Activated CD8-positive, alpha-beta memory T cell treated with anti-CD3 and anti-CD28 coated beads, Interleukin-2, amount 50 U/mL, for 1 hour (primary cell): ENCODE data around the gene ZNF136.

ENCODE experiments used
- DNase-seq: peaks from one replicate; pipeline ENCODE4 v3.0.0-alpha.2; 2020; ENCODE audit errors: extremely low read depth

ZNF136 gene

GRCh38 chr19:12194827-12195731 lies 32.2 kb downstream of the ZNF136 start:
- DNase-seq: peak; percentile 29

- DNase-seq: no peak
Measured at GRCh38 chr19:12198136-12198535, 35.2 kb downstream of the ZNF136 start.

GRCh38 chr19:12199757-12200419 lies 37.0 kb downstream of the ZNF136 start:
- DNase-seq: no peak

- DNase-seq: no peak
Measured at GRCh38 chr19:12202250-12202649, 39.4 kb downstream of the ZNF136 start.

GRCh38 chr19:12205296-12205695 lies 42.4 kb downstream of the ZNF136 start:
- no peak for DNase-seq

- DNase-seq: no peak
Measured at GRCh38 chr19:12208221-12208620, 45.3 kb downstream of the ZNF136 start.

GRCh38 chr19:12217332-12217731 lies 54.4 kb downstream of the ZNF136 start:
- no peak for DNase-seq

GRCh38 chr19:12222980-12223630 lies 60.2 kb downstream of the ZNF136 start:
- DNase-seq: no peak

GRCh38 chr19:12224676-12225075 lies 61.8 kb downstream of the ZNF136 start:
- no peak for DNase-seq

GRCh38 chr19:12229990-12230389 lies 67.1 kb downstream of the ZNF136 start:
- DNase-seq: no peak

GRCh38 chr19:12230751-12231733 lies 68.1 kb downstream of the ZNF136 start:
- no peak for DNase-seq

- no peak for DNase-seq
Measured at GRCh38 chr19:12232961-12233360, 70.1 kb downstream of the ZNF136 start.

GRCh38 chr19:12237143-12237839 lies 74.4 kb downstream of the ZNF136 start:
- no peak for DNase-seq
